ENCODE results near the gene IMMT.
"Not testable (repeated sequence)": the region's sequence is repeated elsewhere in the genome, so short reads cannot be mapped to it uniquely, and the experiment has no call there.

IMMT gene

GRCh38 chr2:86195055-86195807, at the start of gene IMMT:
TSS of gene IMMT (minus strand) at chr2:86195462. CDS start at chr2:86195382, 80 bp downstream.
- H3K4me1 ChIP-seq (ENCODE audit: control insufficient read depth, insufficient read depth, low read length), result peaks cover 14% of the 10 kb centered on the region
- H3K36me3 ChIP-seq (ENCODE audit: control insufficient read depth, insufficient read depth, low read length), result no peaks in the 10 kb centered on the region
- peak within 1 kb of the TSS; percentile 100 for H3K27ac ChIP-seq (ENCODE audit: low read depth, low read length)
- H3K4me3 ChIP-seq (ENCODE audit: low read length), result peak within 1 kb of the TSS; percentile 87
- peak within 1 kb of the TSS; percentile 97 for H3K9ac ChIP-seq (ENCODE audit: low read length)
- H3K27me3 ChIP-seq (ENCODE audit: control insufficient read depth, insufficient read depth, low read length), result no peaks in the 10 kb centered on the region

- Histone ChIP-seq H3K4me1 (ENCODE audit: control insufficient read depth, insufficient read depth, low read length) (peaks cover 19% of the 10 kb centered on the region), H3K27ac (ENCODE audit: low read depth, low read length) (peak overlapping the region; percentile 70)
- not testable (repeated sequence) for H3K9ac ChIP-seq (ENCODE audit: low read length); H3K36me3 ChIP-seq (ENCODE audit: control insufficient read depth, insufficient read depth, low read length); H3K27me3 ChIP-seq (ENCODE audit: control insufficient read depth, insufficient read depth, low read length); H3K4me3 ChIP-seq (ENCODE audit: low read length)
These were observed 49.5 kb upstream of the IMMT start for GRCh38 chr2:86244781-86245180.

GRCh38 chr2:86243950-86244733, 48.9 kb upstream of the IMMT start:
- H3K9ac ChIP-seq (ENCODE audit: low read length), result no peak overlapping the region
- H3K27ac ChIP-seq (ENCODE audit: low read depth, low read length), result peak overlapping the region; percentile 70
- no peaks in the 10 kb centered on the region for H3K27me3 ChIP-seq (ENCODE audit: control insufficient read depth, insufficient read depth, low read length)
- H3K4me3 ChIP-seq (ENCODE audit: low read length), result no peak overlapping the region
- H3K36me3 ChIP-seq (ENCODE audit: control insufficient read depth, insufficient read depth, low read length), result no peaks in the 10 kb centered on the region
- peaks cover 15% of the 10 kb centered on the region for H3K4me1 ChIP-seq (ENCODE audit: control insufficient read depth, insufficient read depth, low read length)

GRCh38 chr2:86243272-86243671, 48.0 kb upstream of the IMMT start:
- Histone ChIP-seq H3K27ac (ENCODE audit: low read depth, low read length) (peak overlapping the region; percentile 70), H3K27me3 (ENCODE audit: control insufficient read depth, insufficient read depth, low read length) (no peaks in the 10 kb centered on the region), H3K4me3 (ENCODE audit: low read length) (peak overlapping the region; percentile 26), H3K4me1 (ENCODE audit: control insufficient read depth, insufficient read depth, low read length) (peaks cover 13% of the 10 kb centered on the region), H3K36me3 (ENCODE audit: control insufficient read depth, insufficient read depth, low read length) (no peaks in the 10 kb centered on the region), H3K9ac (ENCODE audit: low read length) (no peak overlapping the region)

- H3K27me3 ChIP-seq (ENCODE audit: control insufficient read depth, insufficient read depth, low read length), result no peaks in the 10 kb centered on the region
- no peak overlapping the region for H3K27ac ChIP-seq (ENCODE audit: low read depth, low read length)
- no peaks in the 10 kb centered on the region for H3K36me3 ChIP-seq (ENCODE audit: control insufficient read depth, insufficient read depth, low read length)
- H3K4me1 ChIP-seq (ENCODE audit: control insufficient read depth, insufficient read depth, low read length), result peaks cover 13% of the 10 kb centered on the region
- H3K4me3 ChIP-seq (ENCODE audit: low read length), result no peak overlapping the region
- no peak overlapping the region for H3K9ac ChIP-seq (ENCODE audit: low read length)
These were observed 46.3 kb upstream of the IMMT start for GRCh38 chr2:86241611-86242010.

- no peaks in the 10 kb centered on the region for H3K36me3 ChIP-seq (ENCODE audit: control insufficient read depth, insufficient read depth, low read length)
- H3K4me3 ChIP-seq (ENCODE audit: low read length), result no peak overlapping the region
- peaks cover 13% of the 10 kb centered on the region for H3K4me1 ChIP-seq (ENCODE audit: control insufficient read depth, insufficient read depth, low read length)
- H3K27me3 ChIP-seq (ENCODE audit: control insufficient read depth, insufficient read depth, low read length), result no peaks in the 10 kb centered on the region
- H3K27ac ChIP-seq (ENCODE audit: low read depth, low read length), result no peak overlapping the region
- H3K9ac ChIP-seq (ENCODE audit: low read length), result no peak overlapping the region
These were observed 45.0 kb upstream of the IMMT start for GRCh38 chr2:86240251-86240650.

- no peak overlapping the region for H3K4me3 ChIP-seq (ENCODE audit: low read length)
- no peak overlapping the region for H3K27ac ChIP-seq (ENCODE audit: low read depth, low read length)
- H3K4me1 ChIP-seq (ENCODE audit: control insufficient read depth, insufficient read depth, low read length), result peaks cover 15% of the 10 kb centered on the region
- no peak overlapping the region for H3K9ac ChIP-seq (ENCODE audit: low read length)
- H3K27me3 ChIP-seq (ENCODE audit: control insufficient read depth, insufficient read depth, low read length), result no peaks in the 10 kb centered on the region
- H3K36me3 ChIP-seq (ENCODE audit: control insufficient read depth, insufficient read depth, low read length), result no peaks in the 10 kb centered on the region
These were observed 44.5 kb upstream of the IMMT start for GRCh38 chr2:86239745-86240144.

GRCh38 chr2:86239326-86239725, 44.1 kb upstream of the IMMT start:
- H3K4me1 ChIP-seq (ENCODE audit: control insufficient read depth, insufficient read depth, low read length), result peaks cover 18% of the 10 kb centered on the region
- H3K9ac ChIP-seq (ENCODE audit: low read length), result no peak overlapping the region
- no peaks in the 10 kb centered on the region for H3K27me3 ChIP-seq (ENCODE audit: control insufficient read depth, insufficient read depth, low read length)
- H3K36me3 ChIP-seq (ENCODE audit: control insufficient read depth, insufficient read depth, low read length), result no peaks in the 10 kb centered on the region
- no peak overlapping the region for H3K4me3 ChIP-seq (ENCODE audit: low read length)
- H3K27ac ChIP-seq (ENCODE audit: low read depth, low read length), result no peak overlapping the region

GRCh38 chr2:86238354-86238753, 43.1 kb upstream of the IMMT start:
- H3K4me1 ChIP-seq (ENCODE audit: control insufficient read depth, insufficient read depth, low read length), result peaks cover 10% of the 10 kb centered on the region
- no peaks in the 10 kb centered on the region for H3K27me3 ChIP-seq (ENCODE audit: control insufficient read depth, insufficient read depth, low read length)
- H3K4me3 ChIP-seq (ENCODE audit: low read length), result no peak overlapping the region
- no peak overlapping the region for H3K9ac ChIP-seq (ENCODE audit: low read length)
- no peak overlapping the region for H3K27ac ChIP-seq (ENCODE audit: low read depth, low read length)
- no peaks in the 10 kb centered on the region for H3K36me3 ChIP-seq (ENCODE audit: control insufficient read depth, insufficient read depth, low read length)

- Histone ChIP-seq H3K27ac (ENCODE audit: low read depth, low read length) (no peak overlapping the region), H3K4me3 (ENCODE audit: low read length) (no peak overlapping the region), H3K4me1 (ENCODE audit: control insufficient read depth, insufficient read depth, low read length) (peaks cover 6% of the 10 kb centered on the region), H3K36me3 (ENCODE audit: control insufficient read depth, insufficient read depth, low read length) (no peaks in the 10 kb centered on the region), H3K9ac (ENCODE audit: low read length) (no peak overlapping the region), H3K27me3 (ENCODE audit: control insufficient read depth, insufficient read depth, low read length) (no peaks in the 10 kb centered on the region)
These were observed 41.9 kb upstream of the IMMT start for GRCh38 chr2:86237172-86237571.

GRCh38 chr2:86235196-86235980, 40.1 kb upstream of the IMMT start:
- Histone ChIP-seq H3K4me1 (ENCODE audit: control insufficient read depth, insufficient read depth, low read length) (peaks cover 6% of the 10 kb centered on the region), H3K36me3 (ENCODE audit: control insufficient read depth, insufficient read depth, low read length) (no peaks in the 10 kb centered on the region), H3K27me3 (ENCODE audit: control insufficient read depth, insufficient read depth, low read length) (no peaks in the 10 kb centered on the region), H3K4me3 (ENCODE audit: low read length) (no peak overlapping the region), H3K27ac (ENCODE audit: low read depth, low read length) (peak overlapping the region; percentile 64), H3K9ac (ENCODE audit: low read length) (no peak overlapping the region)

GRCh38 chr2:86234563-86235131, 39.4 kb upstream of the IMMT start:
- H3K9ac ChIP-seq (ENCODE audit: low read length), result no peak overlapping the region

More at GRCh38 chr2:86234563-86235131, 39.4 kb upstream of the IMMT start:
- peak overlapping the region; percentile 64 for H3K27ac ChIP-seq (ENCODE audit: low read depth, low read length)
- H3K4me3 ChIP-seq (ENCODE audit: low read length), result no peak overlapping the region
- H3K27me3 ChIP-seq (ENCODE audit: control insufficient read depth, insufficient read depth, low read length), result no peaks in the 10 kb centered on the region
- H3K36me3 ChIP-seq (ENCODE audit: control insufficient read depth, insufficient read depth, low read length), result no peaks in the 10 kb centered on the region
- H3K4me1 ChIP-seq (ENCODE audit: control insufficient read depth, insufficient read depth, low read length), result peaks cover 6% of the 10 kb centered on the region
